Measurements from ENCODE around the gene RIBC2. TPM values are rescaled to one million over a fixed set of nuclear protein-coding genes. Genes with fewer than 3 reads are reported as not detected.

RIBC2 gene
- total and polyA plus RNA-seq, 11 donors: 0.07 to 1.0 TPM; not detected in 9

- ATAC-seq (no peak), DNase-seq (no peak)
- Histone ChIP-seq H3K36me3 (no peaks in the 10 kb centered on the region), H3K27me3 (peaks cover 0 to 5% (median 0%) of the 10 kb centered on the region in 9 donors), H3K4me3 (no peak overlapping the region), H3K27ac (no peak overlapping the region), H3K4me1 (peaks cover 0 to 28% (median 0%) of the 10 kb centered on the region in 12 donors), H3K9me3 (no peaks in the 10 kb centered on the region)
- WGBS, 4 donors: 95 to 99% (median 97%) methylated on average over 6 of the region's 6 CpGs
- intact Hi-C loops (cut with DNase I): loop anchor here in 1 of 10 donors (5.0 kb wide), 1 partner anchor 49 kb away; the partner anchor contains the start of gene FBLN1
- TF ChIP-seq POLR2A (IDR thresholded peaks at IDR 0.05) (no peak), CTCF (IDR thresholded peaks at IDR 0.05) (no peak)
Measured at GRCh38 chr22:45453764-45454163, 40.3 kb downstream of the RIBC2 start.

- no peak for ATAC-seq
- no peak overlapping the region for H3K4me3 ChIP-seq
- H3K4me1 ChIP-seq: peaks cover 0 to 28% (median 0%) of the 10 kb centered on the region in 12 donors
- no peaks in the 10 kb centered on the region for H3K9me3 ChIP-seq
- H3K36me3 ChIP-seq: no peaks in the 10 kb centered on the region
- H3K27me3 ChIP-seq: peaks cover 0 to 5% (median 0%) of the 10 kb centered on the region in 9 donors
- no peak for DNase-seq
- WGBS, 4 donors: 82 to 94% (median 86%) methylated on average over 4 of the region's 4 CpGs
- intact Hi-C loops (cut with DNase I): loop anchor here in 1 of 10 donors (5.0 kb wide), 1 partner anchor 48 kb away; the partner anchor contains the start of gene FBLN1
- no peak for TF ChIP-seq POLR2A (IDR thresholded peaks at IDR 0.05)
- no peak for TF ChIP-seq CTCF (IDR thresholded peaks at IDR 0.05)
- no peak overlapping the region for H3K27ac ChIP-seq
Measured at GRCh38 chr22:45454275-45454674, 40.8 kb downstream of the RIBC2 start.

- WGBS, 4 donors: 57 to 69% (median 63%) methylated on average over 12 to 14 of the region's 14 CpGs
Measured at GRCh38 chr22:45455212-45455611, 41.7 kb downstream of the RIBC2 start.

GRCh38 chr22:45455621-45456020 is 42.1 kb downstream of the RIBC2 start:
- TF ChIP-seq POLR2A (IDR thresholded peaks at IDR 0.05): no peak
- no peak for TF ChIP-seq CTCF (IDR thresholded peaks at IDR 0.05)
- H3K27me3 ChIP-seq: peaks cover 0 to 5% (median 0%) of the 10 kb centered on the region in 9 donors
- H3K36me3 ChIP-seq: no peaks in the 10 kb centered on the region
- H3K4me3 ChIP-seq: no peak overlapping the region
- H3K9me3 ChIP-seq: no peaks in the 10 kb centered on the region
- no peak overlapping the region for H3K27ac ChIP-seq
- intact Hi-C loops (cut with DNase I): loop anchor here in 1 of 10 donors (5.0 kb wide), 1 partner anchor 42 kb away; no protein-coding TSS in a partner anchor
- WGBS, 4 donors: 94 to 100% (median 96%) methylated on average over 4 of the region's 4 CpGs
- H3K4me1 ChIP-seq: peaks cover 0 to 30% (median 2%) of the 10 kb centered on the region in 12 donors
- DNase-seq (no peak), ATAC-seq (no peak)

More at GRCh38 chr22:45455212-45455611, 41.7 kb downstream of the RIBC2 start:
- no peaks in the 10 kb centered on the region for H3K9me3 ChIP-seq
- DNase-seq: no peak
- H3K27ac ChIP-seq: no peak overlapping the region
- H3K36me3 ChIP-seq: no peaks in the 10 kb centered on the region
- TF ChIP-seq POLR2A (IDR thresholded peaks at IDR 0.05): no peak
- TF ChIP-seq CTCF (IDR thresholded peaks at IDR 0.05): no peak
- H3K4me1 ChIP-seq: peaks cover 0 to 32% (median 1%) of the 10 kb centered on the region in 12 donors
- no peak for ATAC-seq
- no peak overlapping the region for H3K4me3 ChIP-seq
- H3K27me3 ChIP-seq: peaks cover 0 to 5% (median 0%) of the 10 kb centered on the region in 9 donors
- intact Hi-C loops (cut with DNase I): loop anchor here in 1 of 10 donors (5.0 kb wide), 1 partner anchor 42 kb away; no protein-coding TSS in a partner anchor
